Posterior vena cava (tissue), 2 donors: ENCODE data around the gene RBM28. TPM values are rescaled to one million over a fixed set of nuclear protein-coding genes. Genes with fewer than 3 reads are reported as not detected.
A peak's percentile ranks its signal among the peaks of the same experiment; 100 is the strongest.

ENCODE experiments used
- DNase-seq: peaks from one replicate; pipeline ENCODE4 v3.0.0-alpha.2; 2020; ENCODE audit warnings: low spot score
- intact Hi-C, 2 donors: fragments of 100-400 bp; cut with DNase I; formaldehyde crosslinking; loops; one replicate each; pipeline versions ENCODE4 v1.14.1 to v1.14.2; 2022 to 2023
- total RNA-seq, 2 donors: library from RNA; stranded (reverse); fragmentation: NEBNext Ultra II Directional; extraction: Animal tissue kit (Norgen Biotek cat#: 25700); gene quantifications; one replicate each; pipeline ENCODE4 v1.2.1, GENCODE V29; 2021
- donor health status: DM: yes; HTN: yes; CAD: no.
- donor health status: DM: yes; HTN: yes; CAD: no.

The RBM28 gene
- total RNA-seq, 2 donors from 2014 or later = 32.9 to 33.9 TPM

DNA sequence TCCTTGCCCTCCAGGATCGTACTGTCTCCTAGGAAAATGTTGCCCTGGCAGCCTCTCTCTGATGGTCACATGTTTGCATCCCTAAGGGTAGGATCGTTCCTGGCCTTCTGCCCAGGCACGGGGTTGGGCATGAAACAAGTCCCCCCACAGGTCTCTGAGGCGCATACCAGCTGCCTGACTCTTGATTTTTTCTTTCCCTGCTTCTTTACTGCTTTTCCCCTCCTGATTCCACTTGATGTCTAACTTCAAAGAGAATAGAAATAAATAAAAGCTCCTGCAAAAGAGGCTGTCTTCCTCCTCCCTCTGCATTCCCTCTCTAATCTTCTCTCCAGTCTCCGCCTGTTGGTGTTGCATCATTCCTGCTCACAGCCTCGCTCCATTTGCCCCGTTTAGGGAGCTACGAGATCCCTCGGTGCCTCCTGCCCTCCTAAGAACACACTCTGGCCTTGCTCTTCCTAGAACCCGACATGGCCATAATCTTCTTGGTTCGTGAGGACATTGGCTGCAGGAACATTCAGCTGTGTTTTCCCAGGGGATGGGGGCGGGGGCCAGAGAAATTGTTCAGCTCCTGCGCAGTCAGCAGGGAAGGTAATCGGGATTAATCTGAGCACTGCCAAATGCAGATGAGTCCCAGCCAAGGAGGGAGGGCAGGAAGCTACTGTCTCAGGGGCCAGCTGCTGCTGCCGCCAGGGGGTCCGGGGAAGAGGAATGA is 76.7 kb downstream of the RBM28 start:
- intact Hi-C loops = no loop called here
- DNase-seq = peak; percentile 85

DNA sequence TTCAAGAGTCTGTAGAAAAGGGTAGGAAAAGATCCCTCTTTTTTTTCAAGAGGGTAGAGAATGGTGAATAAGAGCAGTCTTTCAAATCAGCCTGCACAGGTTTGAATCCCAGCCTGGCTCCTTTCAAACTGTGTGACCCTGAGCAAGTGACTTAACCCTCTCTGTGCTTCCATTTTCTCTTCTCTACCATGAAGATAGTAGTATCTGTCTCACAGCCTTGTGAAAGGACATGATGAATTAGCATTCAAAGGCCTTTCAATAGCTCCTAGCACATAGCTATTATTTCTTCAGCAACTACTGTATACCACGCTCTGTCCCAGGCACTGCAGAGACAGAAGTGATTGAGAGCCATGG is 77.2 kb downstream of the RBM28 start:
- intact Hi-C loops = no loop called here

DNA sequence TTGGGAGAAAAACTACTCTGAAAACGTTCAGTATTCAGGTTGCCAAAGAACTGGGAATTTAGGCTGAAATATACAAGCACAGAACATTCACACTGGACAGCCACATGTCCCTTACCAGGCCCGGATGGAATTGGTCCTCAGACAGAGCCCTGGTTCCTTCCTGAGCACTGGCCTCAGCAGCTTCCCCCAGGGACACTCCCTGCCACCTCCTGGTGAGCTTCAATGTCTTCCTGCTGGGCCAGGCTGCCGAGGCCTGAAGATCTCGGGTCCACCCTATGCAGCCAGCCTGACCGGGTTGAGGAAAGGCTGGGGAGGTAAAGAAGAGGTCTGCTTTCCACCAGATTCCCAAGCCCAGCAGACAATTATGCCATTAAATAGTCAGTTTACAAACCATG is 77.8 kb downstream of the RBM28 start:
- DNase-seq = peak; percentile 58
- intact Hi-C loops = no loop called here

More for the DNA sequence above, 77.2 kb downstream of the RBM28 start:
- DNase-seq = no peak

DNA sequence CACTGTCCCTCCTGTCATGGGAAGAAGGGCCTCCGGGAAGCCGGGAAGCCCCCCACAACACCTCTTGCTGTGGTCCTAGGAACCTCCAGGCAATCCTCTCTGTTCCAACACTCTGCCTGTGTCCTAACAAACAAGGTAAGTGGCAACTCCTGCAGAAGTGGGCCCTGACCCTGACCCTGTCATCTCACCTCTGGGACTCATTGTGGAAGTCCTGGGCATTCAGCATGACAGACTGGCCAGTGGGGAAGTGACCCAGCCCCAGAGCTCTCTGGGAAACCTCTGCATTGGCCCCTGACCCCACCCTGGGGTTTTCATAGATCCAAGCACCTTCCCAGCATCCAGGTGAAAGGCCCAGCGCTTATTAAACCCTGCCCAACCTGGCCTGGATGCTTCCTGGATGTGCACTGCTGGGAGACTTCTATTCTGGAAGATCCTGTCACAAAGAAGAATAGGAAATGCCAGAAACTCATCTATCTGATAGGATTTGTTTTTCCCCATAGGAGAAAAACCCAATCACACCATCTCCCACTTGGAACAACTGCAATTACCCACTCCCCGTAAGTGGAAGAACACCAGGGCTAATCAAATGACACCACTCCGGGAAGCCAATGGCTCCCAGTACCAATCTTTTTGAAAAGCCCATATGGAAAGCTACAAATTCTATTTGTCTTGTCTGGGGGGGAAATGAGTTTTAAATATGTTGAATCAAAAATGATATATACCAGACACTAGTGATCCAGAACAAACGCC is 78.4 kb downstream of the RBM28 start:
- intact Hi-C loops = no loop called here
- peak; percentile 61 for DNase-seq

DNA sequence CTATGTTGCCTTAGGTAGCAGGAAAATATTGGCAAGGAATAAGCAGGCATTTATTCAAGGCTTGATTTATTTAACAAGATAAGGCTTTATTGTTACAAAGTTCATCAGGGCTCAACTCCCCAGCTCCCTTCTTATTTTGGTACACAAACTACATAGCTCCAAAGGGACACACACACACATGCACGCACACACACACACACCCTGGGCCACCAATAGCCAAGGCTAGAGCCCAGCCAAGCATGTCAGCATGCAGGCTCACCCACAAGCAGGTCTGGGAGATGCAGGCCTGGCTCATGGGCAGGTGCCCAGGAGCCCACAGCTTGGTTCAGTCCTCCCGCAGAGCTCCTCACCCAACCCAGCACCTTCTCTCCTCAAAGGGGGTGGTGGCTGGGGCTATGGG is 79.2 kb downstream of the RBM28 start:
- intact Hi-C loops = no loop called here
- DNase-seq = peak; percentile 30

DNA sequence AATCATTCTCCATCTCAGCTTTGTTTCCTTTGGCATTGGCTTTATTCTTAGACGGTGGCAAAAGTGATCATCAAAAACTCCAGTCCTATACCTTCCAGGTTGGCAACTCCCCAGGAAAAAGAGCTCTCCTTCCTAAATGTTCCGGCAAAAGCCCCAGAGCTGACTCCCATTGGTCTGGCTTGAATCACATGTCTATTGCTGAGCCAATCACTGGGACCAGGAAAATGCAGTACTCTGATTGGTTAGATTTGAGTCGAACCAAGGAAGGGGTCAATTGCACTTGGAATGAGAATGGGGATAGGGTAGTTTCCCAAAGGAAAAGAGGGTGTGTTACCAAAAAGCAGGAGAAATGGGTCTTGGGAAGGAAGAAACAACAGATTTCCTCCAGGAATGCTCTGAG is 80.3 kb downstream of the RBM28 start:
- no peak for DNase-seq
- intact Hi-C loops = no loop called here

DNA sequence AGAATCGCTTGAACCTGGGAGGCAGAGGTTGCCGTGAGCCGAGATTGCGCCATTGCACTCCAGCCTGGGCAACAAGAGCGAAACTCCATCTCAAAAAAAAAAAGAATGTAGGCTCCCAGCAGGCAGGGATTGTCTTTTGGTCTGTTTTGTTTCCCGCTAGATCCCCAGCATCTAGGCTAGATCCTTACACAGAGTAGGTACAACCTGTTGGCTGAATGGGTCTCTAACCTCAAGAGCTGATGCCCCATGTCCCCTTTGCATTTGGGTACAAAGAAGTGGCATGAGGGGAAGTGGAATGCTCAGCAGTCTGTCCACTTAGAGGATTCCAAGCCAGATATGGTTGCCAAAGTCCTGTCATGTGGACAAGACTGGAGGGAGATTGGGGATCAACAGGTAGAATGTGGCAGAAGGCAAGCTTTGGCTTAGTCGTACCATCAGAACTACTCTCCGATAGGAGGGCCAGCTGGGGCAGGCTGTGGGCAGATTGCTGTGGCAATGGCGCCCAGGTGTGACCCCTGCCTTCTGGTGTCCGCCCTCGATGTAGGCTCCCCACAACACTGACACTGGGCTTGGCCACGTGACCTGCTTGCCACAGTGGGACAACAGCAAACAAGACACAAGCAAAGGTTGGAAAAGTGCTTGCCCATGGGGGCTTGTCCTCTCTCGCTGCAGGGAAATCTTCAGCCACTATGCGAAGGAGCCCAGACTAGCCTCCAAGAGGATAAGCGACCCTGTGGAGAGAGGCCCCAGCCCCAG is 81.3 kb downstream of the RBM28 start:
- intact Hi-C loops = no loop called here
- DNase-seq = peak; percentile 47

DNA sequence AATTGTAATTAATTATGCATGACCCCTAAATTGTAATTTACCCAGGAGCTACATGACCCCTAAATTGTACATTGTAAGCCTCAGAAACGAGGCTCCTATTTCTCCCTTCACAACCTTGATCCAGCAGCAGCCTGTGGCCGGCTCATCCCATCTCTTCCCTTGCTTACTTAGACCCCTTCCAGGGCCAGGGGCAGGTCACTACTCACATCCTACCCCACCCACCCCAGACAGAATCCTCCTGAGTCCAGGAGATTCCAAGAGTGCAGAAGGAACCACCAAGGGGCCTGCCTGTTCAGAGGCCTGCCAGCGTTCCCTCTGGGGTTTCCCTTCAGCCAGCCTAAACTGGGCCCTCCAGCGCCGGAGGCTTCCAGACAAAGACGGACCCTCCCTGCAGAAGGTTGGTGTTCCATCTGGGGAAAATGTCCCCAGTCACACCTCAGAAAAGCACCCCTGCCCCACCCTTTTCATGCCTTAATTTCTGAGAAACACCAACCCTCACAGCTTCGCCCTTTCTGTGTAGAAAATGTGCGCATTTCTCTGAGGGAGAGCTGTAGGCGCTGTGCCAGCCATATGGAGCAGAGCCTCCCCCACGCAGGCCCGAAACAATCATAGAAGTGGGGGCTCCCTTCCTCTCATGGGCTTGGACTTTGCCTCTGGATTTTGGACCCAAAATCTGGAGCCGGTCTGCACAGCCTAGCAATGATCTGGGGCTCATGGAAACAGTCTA is 83.5 kb downstream of the RBM28 start:
- peak; percentile 42 for DNase-seq
- intact Hi-C loops = no loop called here

DNA sequence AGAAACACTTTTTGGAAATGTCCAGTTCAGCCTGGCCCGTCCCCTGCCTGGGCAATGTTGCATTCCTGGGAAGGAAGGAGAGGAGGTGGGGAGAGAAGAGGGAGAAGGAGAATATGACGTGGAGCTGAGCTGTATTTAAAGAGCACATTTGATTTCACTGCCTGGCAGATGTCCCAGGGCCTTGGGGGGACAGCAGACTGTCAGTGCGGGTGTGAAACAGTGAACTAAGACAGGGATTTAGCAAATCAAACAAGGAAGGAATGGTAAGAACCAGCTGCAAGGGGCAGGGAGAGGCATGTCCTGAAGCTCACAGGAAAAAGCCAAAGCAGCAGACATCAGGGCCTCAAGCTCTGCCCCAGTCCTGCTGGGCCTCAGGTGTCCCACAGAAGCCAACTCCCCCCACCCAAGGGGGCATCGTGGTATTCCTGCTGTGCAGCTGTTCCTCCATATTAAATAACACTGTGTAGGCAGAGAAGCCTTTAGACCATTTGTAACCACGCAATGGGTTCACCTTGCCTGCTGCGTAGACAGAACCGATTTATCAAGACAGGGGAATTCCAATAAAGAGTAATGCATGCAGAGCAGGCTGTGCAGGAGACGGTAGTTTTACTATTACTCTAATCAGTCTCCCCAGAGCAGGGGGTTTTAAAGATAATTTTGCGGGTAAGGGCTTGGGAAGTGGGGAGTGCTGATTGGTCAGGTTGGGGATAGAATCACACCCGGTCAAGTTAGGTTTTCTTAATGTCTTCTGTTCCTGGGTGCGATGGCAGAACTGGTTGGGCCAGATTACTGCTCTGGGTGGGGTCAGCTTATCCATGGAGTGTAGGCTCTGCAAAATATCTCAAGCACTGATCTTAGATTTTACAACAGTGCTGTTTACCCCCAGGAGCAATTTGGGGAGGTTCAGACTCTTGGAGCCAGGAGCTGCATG is 84.3 kb downstream of the RBM28 start:
- peak; percentile 48 for DNase-seq
- intact Hi-C loops = no loop called here

DNA sequence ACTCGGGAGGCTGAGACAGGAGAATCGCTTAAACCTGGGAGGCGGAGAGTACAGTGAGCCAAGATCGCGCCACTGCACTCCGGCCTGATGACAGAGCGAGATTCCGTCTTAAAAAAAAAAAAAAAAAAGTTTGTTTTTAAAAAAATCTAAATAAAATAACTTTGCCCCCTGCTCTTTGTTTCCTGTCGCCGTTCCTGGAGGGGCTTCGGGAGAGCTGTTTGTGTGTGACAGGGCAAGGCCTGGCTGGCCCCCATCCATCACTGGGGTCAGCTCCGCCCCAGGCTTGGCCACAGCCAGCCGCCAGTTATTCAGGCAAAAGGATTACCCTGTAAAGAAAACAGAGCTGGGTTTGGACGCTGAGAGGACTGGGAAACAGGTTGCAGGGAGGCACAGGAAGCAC is 86.2 kb downstream of the RBM28 start:
- intact Hi-C loops = no loop called here
- peak; percentile 25 for DNase-seq

DNA sequence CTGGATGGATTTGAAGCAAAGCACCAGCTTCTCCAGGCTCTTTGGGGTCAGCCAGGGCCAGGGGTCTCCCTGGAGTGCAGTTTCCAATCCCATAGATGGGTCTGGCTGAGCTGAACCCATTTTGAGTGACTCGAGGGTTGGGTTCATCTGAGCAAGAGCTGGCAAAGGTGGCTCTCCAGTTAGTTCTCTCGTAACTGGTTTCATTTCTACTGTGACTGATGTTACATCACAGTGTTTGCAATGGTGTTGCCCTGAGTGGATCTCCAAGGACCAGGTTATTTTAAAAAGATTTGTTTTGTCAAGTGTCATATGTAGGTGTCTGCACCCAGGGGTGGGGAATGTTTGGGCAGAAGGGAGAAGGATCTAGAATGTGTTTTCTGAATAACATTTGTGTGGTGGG is 88.4 kb downstream of the RBM28 start:
- intact Hi-C loops = no loop called here
- DNase-seq = peak; percentile 26

DNA sequence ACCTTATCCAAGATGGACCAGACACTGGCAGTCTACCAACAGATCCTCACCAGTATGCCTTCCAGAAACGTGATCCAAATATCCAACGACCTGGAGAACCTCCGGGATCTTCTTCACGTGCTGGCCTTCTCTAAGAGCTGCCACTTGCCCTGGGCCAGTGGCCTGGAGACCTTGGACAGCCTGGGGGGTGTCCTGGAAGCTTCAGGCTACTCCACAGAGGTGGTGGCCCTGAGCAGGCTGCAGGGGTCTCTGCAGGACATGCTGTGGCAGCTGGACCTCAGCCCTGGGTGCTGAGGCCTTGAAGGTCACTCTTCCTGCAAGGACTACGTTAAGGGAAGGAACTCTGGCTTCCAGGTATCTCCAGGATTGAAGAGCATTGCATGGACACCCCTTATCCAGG is 89.2 kb downstream of the RBM28 start:
- peak; percentile 65 for DNase-seq
- intact Hi-C loops = no loop called here

DNA sequence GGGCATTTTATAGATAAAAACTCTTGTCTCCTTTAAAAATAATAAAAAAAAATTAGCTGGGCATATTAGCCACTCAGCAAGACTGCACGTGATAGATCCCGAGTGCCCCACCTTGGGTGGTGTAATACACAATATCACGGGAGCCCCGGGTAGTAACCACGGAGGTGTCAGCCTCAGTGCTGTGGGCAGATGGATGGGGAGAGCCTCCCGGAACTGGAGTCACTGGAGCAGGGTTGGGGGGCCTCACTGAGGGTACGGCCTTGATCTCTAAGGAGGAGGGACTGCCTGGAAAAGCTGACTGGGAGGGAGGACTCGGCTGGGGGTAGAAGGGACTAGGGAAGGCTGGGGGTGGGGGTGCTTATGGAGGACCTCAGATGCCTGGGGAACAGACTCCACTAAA is 90.0 kb downstream of the RBM28 start:
- peak; percentile 67 for DNase-seq

DNA sequence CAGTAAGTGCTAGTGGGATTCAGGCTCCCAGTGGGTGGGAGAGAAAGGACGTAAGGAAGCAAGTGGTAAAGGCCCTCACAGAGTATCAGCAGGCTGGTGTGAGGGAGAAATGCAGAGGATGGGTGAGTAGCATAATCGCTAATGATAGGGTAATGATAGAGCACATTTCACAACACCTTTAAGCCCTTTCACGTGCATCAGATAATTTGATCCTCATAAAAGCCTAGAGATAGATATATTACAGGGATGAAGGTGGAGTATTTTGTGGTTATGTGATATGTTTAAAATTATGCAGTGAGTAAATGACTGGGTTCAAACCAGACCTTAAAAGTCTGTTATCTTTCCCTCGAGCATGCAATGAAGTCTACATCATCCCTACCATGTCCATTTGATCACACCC is 92.4 kb downstream of the RBM28 start:
- intact Hi-C loops = no loop called here
- DNase-seq = no peak

More for the DNA sequence above, 90.0 kb downstream of the RBM28 start:
- intact Hi-C loops = no loop called here

Other genes with a start within 250 kb of the RBM28 start
- 1 to 10 TPM; 1.5 to 5.2 TPM for gene LEP, start 102.6 kb downstream of the RBM28 start, total RNA-seq
- 1 to 10 TPM in 1 of 2 donors, under 1 TPM in 1; 0.43 to 1.2 TPM for gene PRRT4, start 17.8 kb upstream of the RBM28 start, total RNA-seq
- 10 to 100 TPM; 44.7 to 49.4 TPM for gene IMPDH1, start 66.1 kb upstream of the RBM28 start, total RNA-seq
- 10 to 100 TPM; 12.8 to 18.1 TPM for gene HILPDA, start 112.0 kb upstream of the RBM28 start, total RNA-seq
- 10 to 100 TPM; 22.0 to 23.6 TPM for gene METTL2B, start 132.8 kb upstream of the RBM28 start, total RNA-seq